Measurements from ENCODE around the gene HBZ.
"Not testable (repeated sequence)": the region's sequence is repeated elsewhere in the genome, so short reads cannot be mapped to it uniquely, and the experiment has no call there.

HBZ gene

DNA sequence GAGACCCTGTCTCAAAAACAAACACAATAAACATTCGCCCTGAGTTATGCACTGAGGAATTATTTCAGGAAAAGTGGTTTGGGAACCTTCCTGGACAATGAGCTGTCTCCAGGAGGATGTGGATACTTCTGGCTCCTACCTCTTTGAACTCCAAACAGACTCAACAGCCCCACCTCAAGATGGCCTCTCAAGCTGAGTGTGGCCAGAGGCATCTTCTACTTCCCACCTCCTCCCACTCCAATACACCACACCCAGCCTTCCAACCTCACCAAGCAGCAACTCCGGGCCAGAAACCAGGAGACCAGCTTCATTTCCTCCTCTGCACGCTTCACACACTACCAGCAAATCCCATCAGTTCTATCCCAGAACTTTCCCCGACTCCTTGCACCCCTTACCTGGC, 39.4 kb downstream of the HBZ start:
- DNase-seq, result no peak
- Histone ChIP-seq H3K27me3 (replicated peaks in 2 of 5; ENCODE audit: control insufficient read depth in 4 of 5, insufficient read depth in 5 of 5, low read length in 4 of 5) (no peaks in the 10 kb centered on the region), H3K4me1 (ENCODE audit: control extremely low read depth in 1 of 4, control insufficient read depth in 4 of 4, insufficient read depth in 4 of 4, low read length in 3 of 4) (peaks cover 0 to 10% (median 7%) of the 10 kb centered on the region in 4 experiments), H3K9me3 (ENCODE audit: control extremely low read depth in 1 of 5, control insufficient read depth in 4 of 5, insufficient read depth in 2 of 5, low read depth in 1 of 5, low read length in 4 of 5) (no peaks in the 10 kb centered on the region), H3K27ac (ENCODE audit: insufficient read depth in 1 of 2, low read depth in 1 of 2, low read length in 2 of 2, poor library complexity in 1 of 2, severe bottlenecking in 2 of 2) (no peak overlapping the region), H3K4me3 (ENCODE audit: control insufficient read depth in 1 of 7, extremely low read depth in 1 of 7, insufficient read depth in 4 of 7, low read depth in 2 of 7, low read length in 6 of 7) (no peak overlapping the region), H3K36me3 (ENCODE audit: control insufficient read depth in 4 of 4, insufficient read depth in 4 of 4, low read length in 3 of 4) (peaks cover 16 to 87% (median 62%) of the 10 kb centered on the region in 4 experiments)
- 100% methylated on average over 1 of the region's 4 CpGs for WGBS (ENCODE audit: insufficient coverage)
- ChIA-PET POLR2A (interaction anchor here (1.4 kb wide), 1 partner anchor 9 kb away, joined by 4 read pairs; no protein-coding TSS in a partner anchor), CTCF (interaction anchor here (0.7 to 2.2 kb wide), 9 partner anchors 10 to 148 kb away, joined by 3 to 5 read pairs (median 4); partner anchors contain the start of gene HBQ1)

DNA sequence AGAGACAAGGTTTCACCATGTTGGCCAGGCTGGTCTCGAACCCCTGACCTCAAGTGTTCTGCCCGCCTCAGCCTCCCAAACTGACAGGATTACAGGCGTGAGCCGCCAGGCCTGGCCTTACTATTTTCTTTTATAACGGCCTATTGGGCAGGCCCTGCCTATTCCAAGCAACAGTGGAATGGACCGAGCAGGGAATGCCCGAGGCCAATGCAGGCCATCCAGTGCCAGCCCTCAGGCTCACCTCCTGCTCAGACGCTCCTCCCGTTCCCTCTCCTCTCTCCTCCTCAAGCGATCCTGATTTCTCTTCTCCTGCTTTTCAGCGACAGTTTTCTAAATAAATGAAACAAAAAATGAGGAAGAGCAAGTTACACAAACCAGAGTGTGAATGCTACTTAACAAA, 40.2 kb downstream of the HBZ start:
- Histone ChIP-seq H3K9me3 (ENCODE audit: control extremely low read depth in 1 of 5, control insufficient read depth in 4 of 5, insufficient read depth in 2 of 5, low read depth in 1 of 5, low read length in 4 of 5) (no peaks in the 10 kb centered on the region), H3K27ac (ENCODE audit: insufficient read depth in 1 of 2, low read depth in 1 of 2, low read length in 2 of 2, poor library complexity in 1 of 2, severe bottlenecking in 2 of 2) (peak overlapping the region in 1 of 2 experiments; percentile 34), H3K4me1 (ENCODE audit: control extremely low read depth in 1 of 4, control insufficient read depth in 4 of 4, insufficient read depth in 4 of 4, low read length in 3 of 4) (peaks cover 0 to 10% (median 7%) of the 10 kb centered on the region in 4 experiments), H3K27me3 (replicated peaks in 2 of 5; ENCODE audit: control insufficient read depth in 4 of 5, insufficient read depth in 5 of 5, low read length in 4 of 5) (no peaks in the 10 kb centered on the region), H3K4me3 (ENCODE audit: control insufficient read depth in 1 of 7, extremely low read depth in 1 of 7, insufficient read depth in 4 of 7, low read depth in 2 of 7, low read length in 6 of 7) (no peak overlapping the region), H3K36me3 (ENCODE audit: control insufficient read depth in 4 of 4, insufficient read depth in 4 of 4, low read length in 3 of 4) (peaks cover 15 to 88% (median 61%) of the 10 kb centered on the region in 4 experiments)
- POLR2A ChIA-PET, result no interaction called here
- WGBS (ENCODE audit: insufficient coverage), result 100% methylated on average over 6 of the region's 11 CpGs
- CTCF ChIA-PET, result interaction anchor here (1.0 to 2.2 kb wide), 8 partner anchors 9 to 127 kb away, joined by 3 to 5 read pairs (median 4); partner anchors contain the start of gene HBQ1
- DNase-seq, result no peak

DNA sequence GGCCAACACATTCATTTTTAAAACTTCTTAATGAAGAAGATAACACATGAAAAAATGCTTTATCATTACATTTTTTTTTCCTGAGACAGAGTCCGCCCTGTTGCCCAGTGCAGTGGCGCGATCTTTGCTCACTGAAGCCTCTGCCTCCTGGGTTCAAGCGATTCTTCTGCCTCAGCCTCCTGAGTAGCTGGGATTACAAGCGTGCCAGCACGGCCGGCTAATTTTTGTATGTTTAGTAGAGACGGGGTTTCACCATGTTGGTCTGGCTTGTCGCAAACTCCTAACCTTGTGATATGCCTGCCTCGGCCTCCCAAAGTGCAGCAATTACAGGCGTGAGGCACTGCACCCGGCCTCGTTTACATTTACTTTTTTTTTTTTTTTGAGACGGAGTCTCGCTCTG, 41.0 kb downstream of the HBZ start:
- H3K4me3 ChIP-seq (ENCODE audit: control insufficient read depth in 1 of 7, extremely low read depth in 1 of 7, insufficient read depth in 4 of 7, low read depth in 2 of 7, low read length in 6 of 7), result no peak overlapping the region
- H3K36me3 ChIP-seq (ENCODE audit: control insufficient read depth in 4 of 4, insufficient read depth in 4 of 4, low read length in 3 of 4), result peaks cover 19 to 90% (median 64%) of the 10 kb centered on the region in 4 experiments
- no peak overlapping the region for H3K27ac ChIP-seq (ENCODE audit: insufficient read depth in 1 of 2, low read depth in 1 of 2, low read length in 2 of 2, poor library complexity in 1 of 2, severe bottlenecking in 2 of 2)
- CTCF ChIA-PET, result interaction anchor here (1.0 to 1.8 kb wide), 2 partner anchors 8 to 86 kb away, joined by 4 to 5 read pairs; no protein-coding TSS in a partner anchor
- peaks cover 0 to 10% (median 7%) of the 10 kb centered on the region in 4 experiments for H3K4me1 ChIP-seq (ENCODE audit: control extremely low read depth in 1 of 4, control insufficient read depth in 4 of 4, insufficient read depth in 4 of 4, low read length in 3 of 4)
- no peak for DNase-seq
- no peaks in the 10 kb centered on the region for H3K9me3 ChIP-seq (ENCODE audit: control extremely low read depth in 1 of 5, control insufficient read depth in 4 of 5, insufficient read depth in 2 of 5, low read depth in 1 of 5, low read length in 4 of 5)
- no peaks in the 10 kb centered on the region for H3K27me3 ChIP-seq (replicated peaks in 2 of 5; ENCODE audit: control insufficient read depth in 4 of 5, insufficient read depth in 5 of 5, low read length in 4 of 5)
- POLR2A ChIA-PET, result interaction anchor here (0.7 kb wide), 1 partner anchor 79 kb away, joined by 3 read pairs; no protein-coding TSS in a partner anchor
- WGBS (ENCODE audit: insufficient coverage), result 97% methylated on average over 10 of the region's 15 CpGs

DNA sequence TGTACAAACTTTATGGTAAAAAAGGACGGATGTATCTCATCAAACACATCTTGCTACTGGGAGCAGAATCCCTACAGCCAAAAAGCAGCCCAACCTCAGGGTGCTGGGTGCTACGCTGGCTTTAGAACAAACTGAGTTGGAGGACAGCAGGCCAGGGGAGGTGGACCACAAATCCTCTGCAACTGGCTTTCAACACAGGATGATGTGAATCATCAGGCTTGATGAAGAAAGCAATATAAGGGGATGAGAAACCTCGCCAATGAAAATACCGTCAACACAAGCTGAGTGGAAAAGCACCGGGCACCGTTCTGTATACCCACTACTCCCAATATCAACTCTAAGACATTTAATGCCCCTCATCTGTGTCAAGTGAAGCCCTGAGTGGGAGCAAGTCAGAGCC, 42.1 kb downstream of the HBZ start:
- Histone ChIP-seq H3K4me3 (ENCODE audit: control insufficient read depth in 1 of 7, extremely low read depth in 1 of 7, insufficient read depth in 4 of 7, low read depth in 2 of 7, low read length in 6 of 7) (no peak overlapping the region), H3K27ac (ENCODE audit: insufficient read depth in 1 of 2, low read depth in 1 of 2, low read length in 2 of 2, poor library complexity in 1 of 2, severe bottlenecking in 2 of 2) (no peak overlapping the region), H3K9me3 (ENCODE audit: control extremely low read depth in 1 of 5, control insufficient read depth in 4 of 5, insufficient read depth in 2 of 5, low read depth in 1 of 5, low read length in 4 of 5) (no peaks in the 10 kb centered on the region), H3K36me3 (ENCODE audit: control insufficient read depth in 4 of 4, insufficient read depth in 4 of 4, low read length in 3 of 4) (peaks cover 20 to 88% (median 59%) of the 10 kb centered on the region in 4 experiments), H3K4me1 (ENCODE audit: control extremely low read depth in 1 of 4, control insufficient read depth in 4 of 4, insufficient read depth in 4 of 4, low read length in 3 of 4) (peaks cover 0 to 10% (median 7%) of the 10 kb centered on the region in 4 experiments), H3K27me3 (replicated peaks in 2 of 5; ENCODE audit: control insufficient read depth in 4 of 5, insufficient read depth in 5 of 5, low read length in 4 of 5) (no peaks in the 10 kb centered on the region)
- POLR2A ChIA-PET, result no interaction called here
- DNase-seq, result no peak
- WGBS (ENCODE audit: insufficient coverage), result 100% methylated on average over 1 of the region's 6 CpGs
- CTCF ChIA-PET, result interaction anchor here (1.4 kb wide), 1 partner anchor 24 kb away, joined by 4 read pairs; no protein-coding TSS in a partner anchor

DNA sequence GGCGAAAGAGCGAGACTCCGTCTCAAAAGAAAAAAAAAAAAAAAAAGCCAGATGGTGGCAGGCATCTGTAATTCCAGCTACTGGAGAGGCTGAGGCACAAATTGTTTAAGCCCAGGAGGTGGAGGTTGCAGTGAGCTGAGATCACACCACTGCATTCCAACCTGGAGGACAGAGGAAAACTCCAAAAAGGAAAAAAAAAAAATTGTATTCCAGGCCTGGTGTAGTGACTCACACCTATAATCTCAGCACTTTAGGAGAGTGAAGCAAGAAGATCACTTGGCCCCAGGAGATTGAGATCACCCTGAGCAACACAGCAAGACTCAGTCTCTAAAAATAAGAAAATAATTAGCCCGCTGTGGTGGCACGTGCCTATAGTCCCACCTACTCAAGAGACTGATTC, 47.9 kb downstream of the HBZ start:
- CTCF ChIA-PET, result no interaction called here
- no peak for DNase-seq
- H3K9me3 ChIP-seq (ENCODE audit: control extremely low read depth in 1 of 5, control insufficient read depth in 4 of 5, insufficient read depth in 2 of 5, low read depth in 1 of 5, low read length in 4 of 5), result no peaks in the 10 kb centered on the region
- WGBS (ENCODE audit: insufficient coverage), result 100% methylated on average over 3 of the region's 5 CpGs
- H3K36me3 ChIP-seq (ENCODE audit: control insufficient read depth in 4 of 4, insufficient read depth in 4 of 4, low read length in 3 of 4), result peaks cover 31 to 74% (median 44%) of the 10 kb centered on the region in 4 experiments
- no peaks in the 10 kb centered on the region for H3K27me3 ChIP-seq (replicated peaks in 2 of 5; ENCODE audit: control insufficient read depth in 4 of 5, insufficient read depth in 5 of 5, low read length in 4 of 5)
- POLR2A ChIA-PET, result no interaction called here
- H3K27ac ChIP-seq (ENCODE audit: insufficient read depth in 1 of 2, low read depth in 1 of 2, low read length in 2 of 2, poor library complexity in 1 of 2, severe bottlenecking in 2 of 2), result no peak overlapping the region
- H3K4me1 ChIP-seq (ENCODE audit: control extremely low read depth in 1 of 4, control insufficient read depth in 4 of 4, insufficient read depth in 4 of 4, low read length in 3 of 4), result no peaks in the 10 kb centered on the region
- H3K4me3 ChIP-seq (ENCODE audit: control insufficient read depth in 1 of 7, extremely low read depth in 1 of 7, insufficient read depth in 4 of 7, low read depth in 2 of 7, low read length in 6 of 7), result no peak overlapping the region

DNA sequence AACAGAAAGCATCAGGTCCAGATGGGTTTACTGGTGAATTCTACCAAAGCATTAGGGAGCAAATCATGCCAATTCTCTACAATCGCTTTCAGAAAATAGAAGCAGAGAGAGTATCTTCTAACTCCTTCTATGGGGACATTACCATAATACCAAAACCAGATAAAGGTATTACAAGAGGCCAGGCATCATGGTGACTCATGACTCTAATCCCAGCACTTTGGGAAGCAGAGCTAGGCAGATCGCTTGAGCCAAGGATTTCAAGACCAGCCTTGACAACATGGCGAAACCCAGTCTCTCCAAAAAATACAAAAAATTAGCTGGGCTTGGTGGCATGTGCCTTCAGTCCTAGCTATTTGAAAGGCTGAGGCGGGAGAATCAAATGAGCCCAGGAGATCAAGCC, 50.8 kb downstream of the HBZ start:
- Histone ChIP-seq H3K27ac (ENCODE audit: insufficient read depth in 1 of 2, low read depth in 1 of 2, low read length in 2 of 2, poor library complexity in 1 of 2, severe bottlenecking in 2 of 2) (no peak overlapping the region), H3K27me3 (replicated peaks in 2 of 5; ENCODE audit: control insufficient read depth in 4 of 5, insufficient read depth in 5 of 5, low read length in 4 of 5) (no peaks in the 10 kb centered on the region), H3K4me1 (ENCODE audit: control extremely low read depth in 1 of 4, control insufficient read depth in 4 of 4, insufficient read depth in 4 of 4, low read length in 3 of 4) (no peaks in the 10 kb centered on the region), H3K9me3 (ENCODE audit: control extremely low read depth in 1 of 5, control insufficient read depth in 4 of 5, insufficient read depth in 2 of 5, low read depth in 1 of 5, low read length in 4 of 5) (no peaks in the 10 kb centered on the region), H3K4me3 (ENCODE audit: control insufficient read depth in 1 of 7, extremely low read depth in 1 of 7, insufficient read depth in 4 of 7, low read depth in 2 of 7, low read length in 6 of 7) (no peak overlapping the region), H3K36me3 (ENCODE audit: control insufficient read depth in 4 of 4, insufficient read depth in 4 of 4, low read length in 3 of 4) (peaks cover 32 to 77% (median 49%) of the 10 kb centered on the region in 4 experiments)
- ChIA-PET CTCF (no interaction called here), POLR2A (no interaction called here)
- no peak for DNase-seq
- WGBS (ENCODE audit: insufficient coverage), result 97% methylated on average over 4 of the region's 4 CpGs

DNA sequence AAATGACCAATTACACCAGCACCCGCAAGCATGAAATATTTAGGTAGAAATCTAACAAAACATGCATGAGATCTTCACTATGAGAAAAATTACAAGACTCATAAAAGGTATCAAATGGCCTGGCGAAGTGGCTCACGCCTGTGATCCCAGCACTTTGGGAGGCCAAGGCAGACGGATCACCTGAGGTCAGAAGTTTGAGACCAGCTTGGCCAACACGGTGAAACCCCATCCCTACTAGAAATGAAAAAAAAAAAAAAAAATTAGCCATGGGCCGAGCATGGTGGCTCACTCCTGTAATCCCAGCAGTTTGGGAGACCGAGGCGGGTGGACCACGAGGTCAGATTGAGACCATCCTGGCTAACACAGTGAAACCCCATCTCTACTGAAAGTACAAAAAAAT, 51.6 kb downstream of the HBZ start:
- peaks cover 30 to 77% (median 45%) of the 10 kb centered on the region in 4 experiments for H3K36me3 ChIP-seq (ENCODE audit: control insufficient read depth in 4 of 4, insufficient read depth in 4 of 4, low read length in 3 of 4)
- POLR2A ChIA-PET; H3K27ac ChIP-seq (ENCODE audit: insufficient read depth in 1 of 2, low read depth in 1 of 2, low read length in 2 of 2, poor library complexity in 1 of 2, severe bottlenecking in 2 of 2); DNase-seq; H3K4me3 ChIP-seq (ENCODE audit: control insufficient read depth in 1 of 7, extremely low read depth in 1 of 7, insufficient read depth in 4 of 7, low read depth in 2 of 7, low read length in 6 of 7); H3K4me1 ChIP-seq (ENCODE audit: control extremely low read depth in 1 of 4, control insufficient read depth in 4 of 4, insufficient read depth in 4 of 4, low read length in 3 of 4); H3K9me3 ChIP-seq (ENCODE audit: control extremely low read depth in 1 of 5, control insufficient read depth in 4 of 5, insufficient read depth in 2 of 5, low read depth in 1 of 5, low read length in 4 of 5); H3K27me3 ChIP-seq (replicated peaks in 2 of 5; ENCODE audit: control insufficient read depth in 4 of 5, insufficient read depth in 5 of 5, low read length in 4 of 5): not testable (repeated sequence)
- CTCF ChIA-PET, result interaction anchor here (1.2 kb wide), 2 partner anchors 15 to 16 kb away, joined by 3 read pairs; no protein-coding TSS in a partner anchor
- 100% methylated on average over 1 of the region's 9 CpGs for WGBS (ENCODE audit: insufficient coverage)
